WTC11 (cell line): ENCODE measurements around the gene DSE. TPM values are rescaled to one million over a fixed set of nuclear protein-coding genes. Genes with fewer than 3 reads are reported as not detected.
"Not testable (repeated sequence)": the region's sequence is repeated elsewhere in the genome, so short reads cannot be mapped to it uniquely, and the experiment has no call there.

Source experiments
- ATAC-seq: fragments of 200-7000 bp; cut with Tn5 transposase; 2 replicates; pipeline ENCODE4 v1.10.0; 2021; ENCODE audit warnings: mild to moderate bottlenecking, moderate library complexity
- CTCF ChIA-PET: fragments of 300-600 bp; sonication (Branson Sonifier 250); formaldehyde crosslinking; loops from one replicate; lab custom pipeline; 2021; ENCODE audit warnings: antibody characterized with exemption; lab: Charles Lee
- POLR2A ChIA-PET: fragments of 350-600 bp; sonication (Branson Sonifier 250); formaldehyde crosslinking; loops from one replicate; lab custom pipeline; 2021; ENCODE audit warnings: antibody characterized with exemption; lab: Charles Lee
- DNase-seq: peaks from one replicate; pipeline ENCODE4 v3.0.0; 2021; ENCODE audit warnings: low spot score
- H3K27ac Mint-ChIP-seq: 2 replicates; pipeline ENCODE4 v1.8.0; 2021; ENCODE audit warnings: mixed read lengths
- H3K27me3 Mint-ChIP-seq: 2 replicates; pipeline ENCODE4 v1.8.0; 2021; ENCODE audit warnings: low read depth, mild to moderate bottlenecking, moderate library complexity, mixed read lengths
- H3K36me3 Mint-ChIP-seq: 2 replicates; pipeline ENCODE4 v1.8.0; 2021; ENCODE audit warnings: mixed read lengths
- H3K4me1 Mint-ChIP-seq: 2 replicates; pipeline ENCODE4 v1.8.0; 2022; ENCODE audit warnings: mixed read lengths
- H3K4me3 Mint-ChIP-seq: 2 replicates; pipeline ENCODE4 v1.8.0; 2021; ENCODE audit warnings: mild to moderate bottlenecking, moderate library complexity, mixed read lengths
- H3K9me3 Mint-ChIP-seq: 2 replicates; pipeline ENCODE4 v1.8.0; 2021; ENCODE audit warnings: mixed read lengths
- ELF4 ChIP-seq: sonication (generic); formaldehyde crosslinking; IDR thresholded peaks from 2 replicates; pipeline ENCODE4 v1.8.1; 2022; ENCODE audit warnings: low read depth, mild to moderate bottlenecking, moderate library complexity, missing genetic modification reagents
- ESRRA ChIP-seq: sonication (generic); formaldehyde crosslinking; IDR thresholded peaks from 2 replicates; pipeline ENCODE4 v1.8.1; 2022; ENCODE audit warnings: mild to moderate bottlenecking, missing genetic modification reagents, borderline replicate concordance
- FOXJ3 ChIP-seq: sonication (generic); formaldehyde crosslinking; IDR thresholded peaks from 2 replicates; pipeline ENCODE4 v1.9.0; 2021; ENCODE audit warnings: missing genetic modification reagents, mild to moderate bottlenecking, borderline replicate concordance
- FOXK1 ChIP-seq: sonication (generic); formaldehyde crosslinking; IDR thresholded peaks from 2 replicates; pipeline ENCODE4 v1.8.0; 2022; ENCODE audit warnings: mild to moderate bottlenecking, moderate library complexity, missing genetic modification reagents
- FOXP1 ChIP-seq: sonication (generic); formaldehyde crosslinking; IDR thresholded peaks from 2 replicates; pipeline ENCODE4 v1.8.0; 2022; ENCODE audit warnings: missing genetic modification reagents, mild to moderate bottlenecking, moderate library complexity, borderline replicate concordance
- GABPB1 ChIP-seq: sonication (generic); formaldehyde crosslinking; IDR thresholded peaks from 2 replicates; pipeline ENCODE4 v1.8.1; 2023; ENCODE audit warnings: mild to moderate bottlenecking, missing genetic modification reagents
- IRF2 ChIP-seq: sonication (generic); formaldehyde crosslinking; IDR thresholded peaks from 2 replicates; pipeline ENCODE4 v1.8.0; 2022; ENCODE audit warnings: low read depth, missing genetic modification reagents, borderline replicate concordance
- ZNF263 ChIP-seq: sonication (generic); formaldehyde crosslinking; IDR thresholded peaks from 2 replicates; pipeline ENCODE4 v1.8.1; 2022; ENCODE audit warnings: low read depth, mild to moderate bottlenecking, moderate library complexity, missing genetic modification reagents
- ZNF396 ChIP-seq: fragments of 250-450 bp; sonication (Bioruptor Pico); IDR thresholded peaks from 2 replicates; pipeline ENCODE4 v1.8.0; 2021; ENCODE audit warnings: mild to moderate bottlenecking, moderate library complexity, borderline replicate concordance
- total RNA-seq: library from RNA; stranded (reverse); gene quantifications from 3 replicates; pipeline ENCODE4 v1.2.3, GENCODE V29; 2021
- TF ChIP-seq, protein P1 (sequence below): sonication (generic); formaldehyde crosslinking; conservative IDR thresholded peaks from 2 replicates; pipeline ENCODE4 v1.8.1; 2022; ENCODE audit warnings: mild to moderate bottlenecking, missing genetic modification reagents
- TF ChIP-seq, protein P2 (sequence below): fragments of 250-450 bp; sonication (Bioruptor Pico); IDR thresholded peaks from 2 replicates; pipeline ENCODE4 v1.9.0; 2021; ENCODE audit warnings: mild to moderate bottlenecking
- TF ChIP-seq, protein P3 (sequence below): sonication (generic); formaldehyde crosslinking; IDR thresholded peaks from 2 replicates; pipeline ENCODE4 v1.8.0; 2022; ENCODE audit warnings: mild to moderate bottlenecking, missing genetic modification reagents
- TF ChIP-seq, protein P4 (sequence below): fragments of 250-450 bp; sonication (Bioruptor Pico); IDR thresholded peaks from 2 replicates; pipeline ENCODE4 v1.9.0; 2021; ENCODE audit warnings: mild to moderate bottlenecking
- TF ChIP-seq, protein P5 (sequence below): sonication (generic); formaldehyde crosslinking; IDR thresholded peaks from 2 replicates; pipeline ENCODE4 v1.8.0; 2022; ENCODE audit warnings: mild to moderate bottlenecking, missing genetic modification reagents
- TF ChIP-seq, protein P6 (sequence below): sonication (generic); formaldehyde crosslinking; IDR thresholded peaks from 2 replicates; pipeline ENCODE4 v1.8.1; 2022; ENCODE audit warnings: low read depth, mild to moderate bottlenecking, moderate library complexity, missing genetic modification reagents, borderline replicate concordance

Gene DSE
- total RNA-seq, 1 experiment from 2014 or later: 78.3 TPM

DNA sequence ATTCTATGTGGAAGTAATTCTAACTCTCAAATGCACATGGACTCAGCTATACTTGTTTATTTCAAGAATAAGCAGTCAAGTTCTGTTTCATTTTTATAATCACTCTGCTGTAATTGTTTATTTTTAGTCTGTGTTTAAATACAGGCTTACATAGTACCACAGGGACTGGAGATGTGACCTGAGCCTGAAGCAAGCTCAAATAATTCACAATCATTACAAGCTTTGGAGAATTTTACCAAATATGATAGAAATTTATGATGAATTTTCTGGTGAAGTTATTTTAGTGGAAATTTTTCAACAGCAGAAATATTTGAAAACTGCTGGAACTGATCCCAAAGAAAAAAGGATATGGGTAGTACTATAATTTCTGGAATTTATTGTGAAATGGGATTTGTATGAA is 41.6 kb upstream of the DSE start (continued):
- TF ChIP-seq, protein P1, sequence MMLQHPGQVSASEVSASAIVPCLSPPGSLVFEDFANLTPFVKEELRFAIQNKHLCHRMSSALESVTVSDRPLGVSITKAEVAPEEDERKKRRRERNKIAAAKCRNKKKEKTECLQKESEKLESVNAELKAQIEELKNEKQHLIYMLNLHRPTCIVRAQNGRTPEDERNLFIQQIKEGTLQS (CRISPR knock-in tag): no peak
- no peak for TF ChIP-seq IRF2 (CRISPR knock-in tag)
- TF ChIP-seq, protein P2, sequence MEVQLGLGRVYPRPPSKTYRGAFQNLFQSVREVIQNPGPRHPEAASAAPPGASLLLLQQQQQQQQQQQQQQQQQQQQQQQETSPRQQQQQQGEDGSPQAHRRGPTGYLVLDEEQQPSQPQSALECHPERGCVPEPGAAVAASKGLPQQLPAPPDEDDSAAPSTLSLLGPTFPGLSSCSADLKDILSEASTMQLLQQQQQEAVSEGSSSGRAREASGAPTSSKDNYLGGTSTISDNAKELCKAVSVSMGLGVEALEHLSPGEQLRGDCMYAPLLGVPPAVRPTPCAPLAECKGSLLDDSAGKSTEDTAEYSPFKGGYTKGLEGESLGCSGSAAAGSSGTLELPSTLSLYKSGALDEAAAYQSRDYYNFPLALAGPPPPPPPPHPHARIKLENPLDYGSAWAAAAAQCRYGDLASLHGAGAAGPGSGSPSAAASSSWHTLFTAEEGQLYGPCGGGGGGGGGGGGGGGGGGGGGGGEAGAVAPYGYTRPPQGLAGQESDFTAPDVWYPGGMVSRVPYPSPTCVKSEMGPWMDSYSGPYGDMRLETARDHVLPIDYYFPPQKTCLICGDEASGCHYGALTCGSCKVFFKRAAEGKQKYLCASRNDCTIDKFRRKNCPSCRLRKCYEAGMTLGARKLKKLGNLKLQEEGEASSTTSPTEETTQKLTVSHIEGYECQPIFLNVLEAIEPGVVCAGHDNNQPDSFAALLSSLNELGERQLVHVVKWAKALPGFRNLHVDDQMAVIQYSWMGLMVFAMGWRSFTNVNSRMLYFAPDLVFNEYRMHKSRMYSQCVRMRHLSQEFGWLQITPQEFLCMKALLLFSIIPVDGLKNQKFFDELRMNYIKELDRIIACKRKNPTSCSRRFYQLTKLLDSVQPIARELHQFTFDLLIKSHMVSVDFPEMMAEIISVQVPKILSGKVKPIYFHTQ: no peak
- TF ChIP-seq, all 79 proteins: peak for 0

DNA sequence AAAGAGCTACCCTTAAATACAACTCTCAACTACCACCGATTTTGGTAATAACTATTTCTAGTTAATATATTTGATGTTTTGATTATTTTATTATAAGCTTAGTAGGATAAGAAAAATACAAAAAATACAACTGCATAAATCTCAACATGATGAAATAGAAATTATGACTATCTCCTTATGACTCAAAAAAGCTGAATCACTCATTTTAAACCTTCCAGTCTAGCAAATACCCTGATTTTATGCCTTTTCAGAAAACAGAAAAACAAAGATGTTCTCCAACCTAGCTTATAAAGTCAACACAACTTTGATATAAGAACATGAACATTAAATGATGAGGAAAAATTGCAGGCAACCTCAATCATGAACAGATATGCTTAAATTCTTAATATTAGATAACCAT is 40.2 kb upstream of the DSE start:
- Mint-ChIP-seq H3K27me3 (no peaks in the 10 kb centered on the region), H3K27ac (no peak overlapping the region), H3K4me1 (peaks cover 48% of the 10 kb centered on the region), H3K9me3 (peaks cover 29% of the 10 kb centered on the region), H3K4me3 (no peak overlapping the region), H3K36me3 (peaks cover 25% of the 10 kb centered on the region)
- ATAC-seq (no peak), DNase-seq (no peak)
- no peak for TF ChIP-seq GABPB1
- no peak for TF ChIP-seq ZNF263 (CRISPR knock-in tag)
- TF ChIP-seq ELF4: no peak
- TF ChIP-seq FOXJ3 (CRISPR knock-in tag): no peak
- ChIA-PET CTCF (interaction anchor here (0.8 to 1.3 kb wide), 2 partner anchors 43 to 62 kb away, joined by 3 to 5 read pairs; no protein-coding TSS in a partner anchor), POLR2A (no interaction called here)

DNA sequence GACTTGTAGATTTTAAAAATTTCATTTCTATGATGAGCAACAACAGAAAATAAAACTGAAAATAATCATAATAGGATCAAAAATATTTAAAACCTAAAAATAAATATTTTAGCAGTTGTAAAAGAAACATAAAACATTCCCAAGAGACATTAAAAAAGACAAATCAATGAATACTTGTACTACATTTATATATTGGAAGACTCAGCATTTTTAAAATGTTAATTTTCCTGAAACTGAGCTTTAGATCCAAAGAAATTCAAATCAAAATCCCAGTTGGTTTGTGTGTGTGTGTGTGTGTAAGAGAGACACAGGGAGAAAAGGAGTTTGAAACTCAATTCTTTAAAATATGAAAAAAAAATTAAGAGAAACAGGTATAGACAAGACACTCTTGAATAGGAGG is 38.7 kb upstream of the DSE start:
- no peak overlapping the region for H3K27ac Mint-ChIP-seq
- ATAC-seq (no peak), DNase-seq (no peak)
- no peaks in the 10 kb centered on the region for H3K27me3 Mint-ChIP-seq
- H3K4me1 Mint-ChIP-seq: peaks cover 35% of the 10 kb centered on the region
- peaks cover 29% of the 10 kb centered on the region for H3K9me3 Mint-ChIP-seq
- H3K4me3 Mint-ChIP-seq: no peak overlapping the region
- POLR2A ChIA-PET: no interaction called here
- TF ChIP-seq, protein P3, sequence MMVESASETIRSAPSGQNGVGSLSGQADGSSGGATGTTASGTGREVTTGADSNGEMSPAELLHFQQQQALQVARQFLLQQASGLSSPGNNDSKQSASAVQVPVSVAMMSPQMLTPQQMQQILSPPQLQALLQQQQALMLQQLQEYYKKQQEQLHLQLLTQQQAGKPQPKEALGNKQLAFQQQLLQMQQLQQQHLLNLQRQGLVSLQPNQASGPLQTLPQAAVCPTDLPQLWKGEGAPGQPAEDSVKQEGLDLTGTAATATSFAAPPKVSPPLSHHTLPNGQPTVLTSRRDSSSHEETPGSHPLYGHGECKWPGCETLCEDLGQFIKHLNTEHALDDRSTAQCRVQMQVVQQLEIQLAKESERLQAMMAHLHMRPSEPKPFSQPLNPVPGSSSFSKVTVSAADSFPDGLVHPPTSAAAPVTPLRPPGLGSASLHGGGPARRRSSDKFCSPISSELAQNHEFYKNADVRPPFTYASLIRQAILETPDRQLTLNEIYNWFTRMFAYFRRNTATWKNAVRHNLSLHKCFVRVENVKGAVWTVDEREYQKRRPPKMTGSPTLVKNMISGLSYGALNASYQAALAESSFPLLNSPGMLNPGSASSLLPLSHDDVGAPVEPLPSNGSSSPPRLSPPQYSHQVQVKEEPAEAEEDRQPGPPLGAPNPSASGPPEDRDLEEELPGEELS (CRISPR knock-in tag): no peak
- CTCF ChIA-PET: interaction anchor here (1.0 kb wide), 1 partner anchor 44 kb away, joined by 3 read pairs; no protein-coding TSS in a partner anchor
- peaks cover 25% of the 10 kb centered on the region for H3K36me3 Mint-ChIP-seq

DNA sequence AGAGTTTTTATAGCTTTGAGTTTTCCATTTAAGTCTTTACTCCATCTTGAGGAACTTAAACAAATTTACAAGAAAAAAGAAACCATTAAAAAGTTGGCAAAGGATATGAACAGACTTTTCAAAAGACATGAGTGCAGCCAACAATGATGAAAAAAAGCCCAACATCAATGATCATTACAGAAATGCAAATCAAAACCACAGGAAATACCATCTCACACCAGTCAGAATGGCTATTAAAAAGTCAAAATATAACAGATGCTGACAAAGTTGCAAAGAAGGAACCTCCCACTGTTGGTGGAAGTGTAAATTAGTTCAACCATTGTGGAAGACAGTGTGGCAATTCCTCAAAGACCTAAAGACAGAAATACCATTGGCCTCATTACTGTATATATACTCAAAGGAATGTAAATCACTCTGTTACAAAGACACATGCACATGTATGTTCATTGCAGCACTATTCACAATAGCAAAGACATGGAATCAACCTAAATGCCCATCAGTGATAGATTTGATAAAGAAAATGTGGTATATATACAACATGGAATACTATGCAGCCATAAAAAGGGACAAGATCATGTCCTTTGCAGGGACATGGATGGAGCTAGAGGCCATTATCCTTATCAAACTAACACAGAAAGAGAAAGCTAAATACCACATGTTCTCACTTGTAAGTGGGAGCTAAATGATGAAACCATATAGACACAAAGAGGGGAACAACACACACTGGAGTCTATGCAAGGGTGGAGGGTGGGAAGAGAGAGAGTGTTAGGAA is 35.9 kb upstream of the DSE start:
- H3K27ac Mint-ChIP-seq, ATAC-seq, DNase-seq, H3K27me3 Mint-ChIP-seq, H3K4me3 Mint-ChIP-seq, POLR2A ChIA-PET: not testable (repeated sequence)
- peaks cover 10% of the 10 kb centered on the region for H3K4me1 Mint-ChIP-seq
- H3K9me3 Mint-ChIP-seq: peaks cover 35% of the 10 kb centered on the region
- CTCF ChIA-PET: interaction anchor here (1.0 kb wide), 1 partner anchor 66 kb away, joined by 3 read pairs; no protein-coding TSS in a partner anchor
- peaks cover 26% of the 10 kb centered on the region for H3K36me3 Mint-ChIP-seq

DNA sequence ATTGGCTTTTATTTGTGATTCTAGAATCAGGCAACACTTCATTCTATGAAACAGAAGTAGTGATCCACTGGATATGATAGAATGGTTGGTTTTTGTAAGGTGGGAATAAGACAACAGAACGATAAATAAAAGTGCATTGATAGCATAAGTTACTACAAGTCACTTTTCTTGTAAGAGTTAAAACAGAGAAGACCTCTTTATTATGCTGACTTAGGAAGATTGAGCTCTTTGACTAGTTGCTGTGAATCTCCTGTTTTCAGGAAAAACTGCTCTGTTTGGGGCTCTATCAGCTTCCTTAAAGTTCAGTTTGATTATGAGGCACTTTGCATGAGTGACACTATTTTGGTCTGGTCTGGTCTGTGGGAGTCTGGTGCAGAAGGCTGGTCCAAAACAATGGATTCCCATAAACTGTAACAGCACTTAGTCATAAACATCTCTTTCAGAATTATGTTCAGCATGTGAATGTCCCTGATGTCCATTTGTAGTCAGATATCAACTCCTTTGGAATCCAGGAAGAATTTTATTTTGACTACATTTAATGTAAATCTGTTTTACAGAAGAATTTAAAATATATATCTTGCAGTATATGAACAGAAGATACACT is 35.0 kb upstream of the DSE start:
- TF ChIP-seq, protein P4, sequence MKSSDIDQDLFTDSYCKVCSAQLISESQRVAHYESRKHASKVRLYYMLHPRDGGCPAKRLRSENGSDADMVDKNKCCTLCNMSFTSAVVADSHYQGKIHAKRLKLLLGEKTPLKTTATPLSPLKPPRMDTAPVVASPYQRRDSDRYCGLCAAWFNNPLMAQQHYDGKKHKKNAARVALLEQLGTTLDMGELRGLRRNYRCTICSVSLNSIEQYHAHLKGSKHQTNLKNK: no peak
- TF ChIP-seq ESRRA (CRISPR knock-in tag): no peak
- no peak for TF ChIP-seq ZNF396 (CRISPR knock-in tag)
- TF ChIP-seq, protein P5, sequence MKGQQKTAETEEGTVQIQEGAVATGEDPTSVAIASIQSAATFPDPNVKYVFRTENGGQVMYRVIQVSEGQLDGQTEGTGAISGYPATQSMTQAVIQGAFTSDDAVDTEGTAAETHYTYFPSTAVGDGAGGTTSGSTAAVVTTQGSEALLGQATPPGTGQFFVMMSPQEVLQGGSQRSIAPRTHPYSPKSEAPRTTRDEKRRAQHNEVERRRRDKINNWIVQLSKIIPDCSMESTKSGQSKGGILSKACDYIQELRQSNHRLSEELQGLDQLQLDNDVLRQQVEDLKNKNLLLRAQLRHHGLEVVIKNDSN (CRISPR knock-in tag): no peak
- no peak for TF ChIP-seq FOXP1
- TF ChIP-seq, protein P6, sequence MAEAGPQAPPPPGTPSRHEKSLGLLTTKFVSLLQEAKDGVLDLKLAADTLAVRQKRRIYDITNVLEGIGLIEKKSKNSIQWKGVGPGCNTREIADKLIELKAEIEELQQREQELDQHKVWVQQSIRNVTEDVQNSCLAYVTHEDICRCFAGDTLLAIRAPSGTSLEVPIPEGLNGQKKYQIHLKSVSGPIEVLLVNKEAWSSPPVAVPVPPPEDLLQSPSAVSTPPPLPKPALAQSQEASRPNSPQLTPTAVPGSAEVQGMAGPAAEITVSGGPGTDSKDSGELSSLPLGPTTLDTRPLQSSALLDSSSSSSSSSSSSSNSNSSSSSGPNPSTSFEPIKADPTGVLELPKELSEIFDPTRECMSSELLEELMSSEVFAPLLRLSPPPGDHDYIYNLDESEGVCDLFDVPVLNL (CRISPR knock-in tag): no peak
- TF ChIP-seq FOXK1 (CRISPR knock-in tag): no peak
- ATAC-seq (no peak), DNase-seq (no peak)
- ChIA-PET POLR2A (no interaction called here), CTCF (interaction anchor here (0.7 to 1.0 kb wide), 2 partner anchors 67 to 412 kb away, joined by 3 read pairs; no protein-coding TSS in a partner anchor)
- Mint-ChIP-seq H3K9me3 (peaks cover 42% of the 10 kb centered on the region), H3K4me3 (no peak overlapping the region), H3K27me3 (no peaks in the 10 kb centered on the region), H3K4me1 (peaks cover 10% of the 10 kb centered on the region), H3K27ac (no peak overlapping the region), H3K36me3 (peaks cover 29% of the 10 kb centered on the region)
